Gastroesophageal sphincter (tissue), 3 donors: Measurements from ENCODE around the gene PRUNE1.

ENCODE experiments used
- CTCF ChIP-seq, 4 experiments: fragments of 200-600 bp in 2 of 4; fragments of 450-650 bp in 2 of 4; sonication (generic) in 1 of 4; IDR thresholded peaks; one replicate each; pipeline ENCODE4 v1.5.1; 2017 to 2019; ENCODE audit warnings: antibody characterized with exemption in 4 of 4, mild to moderate bottlenecking in 2 of 4, moderate library complexity in 2 of 4
- POLR2A ChIP-seq, 2 donors: fragments of 450-650 bp; IDR thresholded peaks; one replicate each; pipeline ENCODE4 v1.6.1; 2017; ENCODE audit warnings: antibody characterized with exemption in 2 of 2, mild to moderate bottlenecking in 2 of 2, moderate library complexity in 1 of 2

- TF ChIP-seq POLR2A (IDR thresholded peaks at IDR 0.05) (peak; percentile 87 to 88), CTCF (IDR thresholded peaks at IDR 0.05) (peak; percentile 86 to 96 (median 92))
Measured at GRCh38 chr1:151059109-151060006, 51.1 kb downstream of the PRUNE1 start, which contains the start of gene CDC42SE1.
